GM10248 (cell line): Measurements from ENCODE around the gene SV2B.

ENCODE experiments used
- CTCF ChIA-PET: fragments of 300-600 bp; sonication (Branson Sonifier 250); formaldehyde crosslinking; extraction: SDS; loops from one replicate; lab custom pipeline; 2021; ENCODE audit warnings: antibody characterized with exemption; lab: Yijun Ruan, JAX
- POLR2A ChIA-PET: fragments of 350-650 bp; sonication (Branson Sonifier 250); formaldehyde crosslinking; extraction: SDS; loops from one replicate; lab custom pipeline; 2020; ENCODE audit warnings: antibody characterized with exemption; lab: Yijun Ruan, JAX
- DNase-seq: peaks from one replicate; pipeline ENCODE4 v3.0.0; 2012; ENCODE audit errors: extremely low spot score
- CTCF ChIP-seq: IDR thresholded peaks from 2 replicates; pipeline ENCODE4 v1.5.1; 2012; ENCODE audit warnings: mild to moderate bottlenecking, low read depth; ENCODE audit errors: extremely low read depth, missing control alignments, control extremely low read depth

Gene SV2B

GRCh38 chr15:91252756-91253155 lies 152.7 kb downstream of the SV2B start:
- no peak for TF ChIP-seq CTCF
- CTCF ChIA-PET: interaction anchor here (0.9 to 10.6 kb wide), 2 partner anchors 20 to 196 kb away, joined by 3 to 72 read pairs; no protein-coding TSS in a partner anchor

GRCh38 chr15:91253605-91254004 lies 153.5 kb downstream of the SV2B start:
- CTCF ChIA-PET: interaction anchor here (0.9 to 10.6 kb wide), 3 partner anchors 19 to 197 kb away, joined by 3 to 72 read pairs (median 3); no protein-coding TSS in a partner anchor
- no peak for TF ChIP-seq CTCF

More at GRCh38 chr15:91252756-91253155, 152.7 kb downstream of the SV2B start:
- POLR2A ChIA-PET: no interaction called here
- no peak for DNase-seq

GRCh38 chr15:91254766-91255165 lies 154.7 kb downstream of the SV2B start:
- CTCF ChIA-PET: interaction anchor here (0.7 to 10.6 kb wide), 5 partner anchors 7 to 199 kb away, joined by 3 to 72 read pairs (median 4); no protein-coding TSS in a partner anchor
- POLR2A ChIA-PET: no interaction called here
- no peak for TF ChIP-seq CTCF
- no peak for DNase-seq

More at GRCh38 chr15:91253605-91254004, 153.5 kb downstream of the SV2B start:
- POLR2A ChIA-PET: no interaction called here
- no peak for DNase-seq

GRCh38 chr15:91255670-91256192 lies 155.7 kb downstream of the SV2B start:
- ChIA-PET CTCF (interaction anchor here (0.9 to 10.6 kb wide), 6 partner anchors 8 to 299 kb away, joined by 3 to 72 read pairs (median 6); no protein-coding TSS in a partner anchor), POLR2A (no interaction called here)
- DNase-seq: no peak
- no peak for TF ChIP-seq CTCF

- POLR2A ChIA-PET: no interaction called here
- TF ChIP-seq CTCF: no peak
- CTCF ChIA-PET: interaction anchor here (0.8 to 10.6 kb wide), 14 partner anchors 9 to 225 kb away, joined by 3 to 72 read pairs (median 5); no protein-coding TSS in a partner anchor
- DNase-seq: no peak
These were observed 157.8 kb downstream of the SV2B start for GRCh38 chr15:91257746-91258414.

GRCh38 chr15:91258415-91258759 lies 158.3 kb downstream of the SV2B start:
- ChIA-PET POLR2A (no interaction called here), CTCF (interaction anchor here (0.8 to 10.6 kb wide), 14 partner anchors 9 to 225 kb away, joined by 3 to 72 read pairs (median 4); no protein-coding TSS in a partner anchor)
- no peak for TF ChIP-seq CTCF
- DNase-seq: no peak
